Measurements from ENCODE around the gene CACNA1H.

CACNA1H gene

DNA sequence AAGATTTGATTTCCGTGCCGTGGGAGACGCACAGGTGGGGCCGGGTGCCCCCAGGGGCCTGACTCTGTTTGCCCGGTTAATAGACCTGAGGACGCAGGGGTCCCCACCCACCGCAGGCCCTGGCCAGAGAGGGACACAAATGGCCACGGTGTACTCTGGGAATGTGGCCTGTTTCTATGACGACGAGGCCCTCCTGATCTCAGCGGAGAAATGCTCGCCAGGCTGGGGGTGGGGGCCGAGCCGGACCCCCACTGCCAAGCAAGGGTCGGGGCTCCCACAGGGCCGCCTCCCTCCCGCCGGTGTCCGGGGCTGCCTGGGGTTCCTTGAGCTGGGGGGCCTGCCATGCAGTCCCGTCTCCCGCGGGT lies 32.3 kb upstream of the CACNA1H start:
- Histone ChIP-seq H3K4me2 (peak overlapping the region; percentile 39; the same call in 1 of the 2 replicates), H2AFZ (ENCODE audit: low read depth) (no peak overlapping the region), H3K36me3 (ENCODE audit: insufficient read depth) (no peaks in the 10 kb centered on the region), H4K20me1 (ENCODE audit: insufficient read depth) (no peaks in the 10 kb centered on the region), H3K4me3 (IDR thresholded peaks at IDR 0.05; ENCODE audit: insufficient read depth, low read depth, low read length) (no peak overlapping the region), H3K27me3 (ENCODE audit: insufficient read depth, low read depth) (peaks cover 96% of the 10 kb centered on the region), H3K4me1 (ENCODE audit: low read depth, poor library complexity, severe bottlenecking) (peaks cover 10% of the 10 kb centered on the region), H3K27ac (no peak overlapping the region), H3K79me2 (ENCODE audit: insufficient read depth, low read depth) (no peaks in the 10 kb centered on the region), H3K9ac (no peak overlapping the region)
- TF ChIP-seq, protein P1, sequence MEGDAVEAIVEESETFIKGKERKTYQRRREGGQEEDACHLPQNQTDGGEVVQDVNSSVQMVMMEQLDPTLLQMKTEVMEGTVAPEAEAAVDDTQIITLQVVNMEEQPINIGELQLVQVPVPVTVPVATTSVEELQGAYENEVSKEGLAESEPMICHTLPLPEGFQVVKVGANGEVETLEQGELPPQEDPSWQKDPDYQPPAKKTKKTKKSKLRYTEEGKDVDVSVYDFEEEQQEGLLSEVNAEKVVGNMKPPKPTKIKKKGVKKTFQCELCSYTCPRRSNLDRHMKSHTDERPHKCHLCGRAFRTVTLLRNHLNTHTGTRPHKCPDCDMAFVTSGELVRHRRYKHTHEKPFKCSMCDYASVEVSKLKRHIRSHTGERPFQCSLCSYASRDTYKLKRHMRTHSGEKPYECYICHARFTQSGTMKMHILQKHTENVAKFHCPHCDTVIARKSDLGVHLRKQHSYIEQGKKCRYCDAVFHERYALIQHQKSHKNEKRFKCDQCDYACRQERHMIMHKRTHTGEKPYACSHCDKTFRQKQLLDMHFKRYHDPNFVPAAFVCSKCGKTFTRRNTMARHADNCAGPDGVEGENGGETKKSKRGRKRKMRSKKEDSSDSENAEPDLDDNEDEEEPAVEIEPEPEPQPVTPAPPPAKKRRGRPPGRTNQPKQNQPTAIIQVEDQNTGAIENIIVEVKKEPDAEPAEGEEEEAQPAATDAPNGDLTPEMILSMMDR (conservative IDR thresholded peaks at IDR 0.05; ENCODE audit: low read depth, low read length) = no peak

DNA sequence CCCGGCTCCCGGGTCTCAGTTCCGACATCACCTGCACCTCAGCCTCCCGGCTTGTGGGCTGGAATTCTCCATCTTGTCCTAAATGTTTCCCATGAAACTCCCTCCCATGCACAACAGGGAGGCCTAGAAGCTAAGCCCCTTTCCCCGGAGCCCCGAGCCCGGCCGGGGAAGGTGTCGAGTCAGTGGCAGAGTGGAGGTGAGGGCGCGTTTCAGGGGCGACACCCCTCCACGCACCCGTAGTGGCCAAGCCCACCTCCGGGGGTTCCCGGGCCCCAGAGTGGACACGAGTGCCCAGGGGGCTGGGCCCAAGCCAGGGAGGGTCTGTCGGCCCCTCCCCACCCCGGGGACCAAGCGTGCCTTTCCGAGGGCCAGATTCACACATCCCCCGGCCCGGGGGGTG lies 31.9 kb upstream of the CACNA1H start:
- H3K27ac ChIP-seq = no peak overlapping the region
- H3K9ac ChIP-seq = no peak overlapping the region
- no peaks in the 10 kb centered on the region for H4K20me1 ChIP-seq (ENCODE audit: insufficient read depth)
- TF ChIP-seq, protein P1 (conservative IDR thresholded peaks at IDR 0.05; ENCODE audit: low read depth, low read length) = no peak
- H3K79me2 ChIP-seq (ENCODE audit: insufficient read depth, low read depth) = no peaks in the 10 kb centered on the region
- peaks cover 10% of the 10 kb centered on the region for H3K4me1 ChIP-seq (ENCODE audit: low read depth, poor library complexity, severe bottlenecking)
- no peak overlapping the region for H3K4me2 ChIP-seq
- H3K4me3 ChIP-seq (IDR thresholded peaks at IDR 0.05; ENCODE audit: insufficient read depth, low read depth, low read length) = no peak overlapping the region
- no peaks in the 10 kb centered on the region for H3K36me3 ChIP-seq (ENCODE audit: insufficient read depth)
- H3K27me3 ChIP-seq (ENCODE audit: insufficient read depth, low read depth) = peaks cover 97% of the 10 kb centered on the region
- H2AFZ ChIP-seq (ENCODE audit: low read depth) = no peak overlapping the region

DNA sequence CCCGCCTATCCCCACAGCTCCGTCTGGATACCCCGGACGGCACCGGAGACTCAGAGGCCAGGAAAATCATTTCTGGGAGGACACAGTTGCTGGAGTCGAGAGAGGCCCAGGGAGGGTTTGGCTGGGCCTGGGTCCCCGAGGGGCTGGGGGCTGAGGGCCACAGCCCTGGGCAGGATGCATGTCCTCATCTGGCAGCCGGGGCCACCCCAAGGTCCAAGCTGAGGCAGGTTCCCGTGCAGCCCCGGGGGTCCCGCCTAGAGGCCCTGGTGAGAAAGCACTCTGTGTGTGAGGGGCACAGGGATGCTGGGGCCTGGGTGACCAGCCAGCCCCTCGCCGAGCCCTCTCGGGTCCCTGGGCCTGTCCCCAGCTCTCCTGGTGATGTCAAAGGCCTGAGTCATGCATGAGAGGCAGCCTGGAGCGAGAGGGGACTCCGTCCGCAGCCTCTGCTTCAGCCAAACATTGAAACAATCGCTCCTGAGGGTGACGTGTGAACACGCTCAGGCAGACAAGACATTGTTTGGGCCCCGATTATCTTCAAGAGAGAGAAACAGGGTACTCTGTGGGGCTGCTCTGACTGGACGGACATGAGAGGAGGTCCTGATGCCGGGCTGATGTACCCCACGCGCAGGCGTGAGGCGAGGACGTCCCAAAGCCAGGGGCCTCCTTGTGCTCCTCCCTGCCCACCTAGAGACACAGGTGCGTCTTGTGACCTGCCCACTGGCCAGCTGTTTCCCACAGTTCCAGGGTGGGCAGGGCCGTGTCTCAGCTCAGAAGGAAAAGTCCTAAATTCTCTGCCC lies 31.1 kb upstream of the CACNA1H start:
- H3K36me3 ChIP-seq (ENCODE audit: insufficient read depth) = no peaks in the 10 kb centered on the region
- H4K20me1 ChIP-seq (ENCODE audit: insufficient read depth) = no peaks in the 10 kb centered on the region
- H3K4me1 ChIP-seq (ENCODE audit: low read depth, poor library complexity, severe bottlenecking) = peaks cover 10% of the 10 kb centered on the region
- TF ChIP-seq, protein P1 (conservative IDR thresholded peaks at IDR 0.05; ENCODE audit: low read depth, low read length) = no peak
- no peak overlapping the region for H3K4me3 ChIP-seq (IDR thresholded peaks at IDR 0.05; ENCODE audit: insufficient read depth, low read depth, low read length)
- no peak overlapping the region for H3K27ac ChIP-seq
- H2AFZ ChIP-seq (ENCODE audit: low read depth) = no peak overlapping the region
- no peak overlapping the region for H3K9ac ChIP-seq
- no peak overlapping the region for H3K4me2 ChIP-seq
- H3K79me2 ChIP-seq (ENCODE audit: insufficient read depth, low read depth) = no peaks in the 10 kb centered on the region
- H3K27me3 ChIP-seq (ENCODE audit: insufficient read depth, low read depth) = peaks cover 96% of the 10 kb centered on the region

DNA sequence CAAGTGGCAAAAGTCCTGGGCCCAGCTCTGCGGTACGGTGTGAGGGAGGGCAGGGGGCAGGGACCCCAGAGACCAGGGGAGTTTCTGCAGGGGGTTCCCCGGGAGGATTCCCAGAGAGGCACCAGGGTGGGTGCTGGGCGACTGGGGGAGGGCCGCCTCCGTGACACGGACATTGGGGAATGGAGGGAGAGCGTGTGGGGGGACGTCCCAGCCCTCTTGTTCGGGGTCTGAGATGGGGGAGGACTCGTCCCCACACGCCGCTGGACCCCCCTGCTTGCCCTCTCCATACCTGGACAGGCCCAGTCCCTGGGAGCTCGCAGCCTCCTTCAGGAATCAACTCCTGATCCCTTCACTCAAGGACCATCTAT lies 30.5 kb upstream of the CACNA1H start:
- H3K9ac ChIP-seq = no peak overlapping the region
- no peak overlapping the region for H3K4me2 ChIP-seq
- TF ChIP-seq, protein P1 (conservative IDR thresholded peaks at IDR 0.05; ENCODE audit: low read depth, low read length) = no peak
- no peak overlapping the region for H2AFZ ChIP-seq (ENCODE audit: low read depth)
- H3K27ac ChIP-seq = no peak overlapping the region
- peaks cover 97% of the 10 kb centered on the region for H3K27me3 ChIP-seq (ENCODE audit: insufficient read depth, low read depth)
- H3K36me3 ChIP-seq (ENCODE audit: insufficient read depth) = no peaks in the 10 kb centered on the region
- H3K4me3 ChIP-seq (IDR thresholded peaks at IDR 0.05; ENCODE audit: insufficient read depth, low read depth, low read length) = no peak overlapping the region
- H3K4me1 ChIP-seq (ENCODE audit: low read depth, poor library complexity, severe bottlenecking) = peaks cover 10% of the 10 kb centered on the region
- H3K79me2 ChIP-seq (ENCODE audit: insufficient read depth, low read depth) = no peaks in the 10 kb centered on the region
- H4K20me1 ChIP-seq (ENCODE audit: insufficient read depth) = no peaks in the 10 kb centered on the region
